GM12878 (cell line): ENCODE results near the gene SOX11.

Experiments used
- BMI1 ChIP-seq: fragments of 450-650 bp; IDR thresholded peaks from 2 replicates; pipeline ENCODE4 v1.6.1; 2016; ENCODE audit warnings: mild to moderate bottlenecking, moderate library complexity, borderline replicate concordance
- CHD2 ChIP-seq: IDR thresholded peaks from 2 replicates; pipeline ENCODE4 v1.6.1; 2011; ENCODE audit warnings: low read depth, low read length, improper control_type of control experiment, borderline replicate concordance
- EGR1 ChIP-seq, 2 experiments: IDR thresholded peaks; 1 replicate in 1 of 2; 2 replicates in 1 of 2; pipeline ENCODE4 v1.6.1; 2011 to 2012; ENCODE audit warnings: low read depth in 2 of 2, low read length in 2 of 2, borderline replicate concordance in 1 of 2, mild to moderate bottlenecking in 1 of 2, moderate library complexity in 1 of 2
- EZH2 ChIP-seq: IDR thresholded peaks from 2 replicates; pipeline ENCODE4 v1.6.1; 2012; ENCODE audit warnings: low read depth, mild to moderate bottlenecking, control low read depth, inconsistent platforms, low read length, borderline replicate concordance; ENCODE audit not compliant: control insufficient read depth
- JUND ChIP-seq: IDR thresholded peaks from 2 replicates; pipeline ENCODE4 v1.6.1; 2012; ENCODE audit warnings: low read depth, mild to moderate bottlenecking, low read length, improper control_type of control experiment, moderate library complexity
- LARP7 ChIP-seq: fragments of 450-650 bp; IDR thresholded peaks from 2 replicates; pipeline ENCODE4 v1.6.1; 2017; ENCODE audit warnings: mild to moderate bottlenecking
- NRF1 ChIP-seq: conservative IDR thresholded peaks from 2 replicates; pipeline ENCODE4 v1.6.1; 2011; ENCODE audit warnings: mild to moderate bottlenecking, low read depth, low read length, improper control_type of control experiment
- POLR2A ChIP-seq: IDR thresholded peaks from 2 replicates; pipeline ENCODE4 v1.6.1; 2011; ENCODE audit warnings: low read depth, mild to moderate bottlenecking, low read length
- RCOR1 ChIP-seq: conservative IDR thresholded peaks from 2 replicates; pipeline ENCODE4 v1.6.1; 2012; ENCODE audit warnings: low read depth, low read length, improper control_type of control experiment
- SP1 ChIP-seq: IDR thresholded peaks from one replicate; pipeline ENCODE4 v1.6.1; 2011; ENCODE audit warnings: low read depth, low read length
- TCF7 ChIP-seq: IDR thresholded peaks from 2 replicates; pipeline ENCODE4 v1.6.1; 2014; ENCODE audit warnings: antibody characterized with exemption, borderline replicate concordance
- TF ChIP-seq, protein P1 (sequence below), 3 experiments: IDR thresholded peaks in 2 of 3; conservative IDR thresholded peaks in 1 of 3; 2 replicates each; pipeline ENCODE4 v1.5.1; 2011; ENCODE audit warnings: low read depth in 3 of 3, low read length in 3 of 3, mild to moderate bottlenecking in 3 of 3, control low read depth in 2 of 3, moderate library complexity in 2 of 3, inconsistent platforms in 1 of 3, mixed read lengths in 1 of 3; ENCODE audit not compliant: control insufficient read depth in 2 of 3, insufficient read depth in 1 of 3; ENCODE audit errors: extremely low read depth in 1 of 3
- TF ChIP-seq, protein P2 (sequence below): fragments of 150-350 bp; IDR thresholded peaks from 2 replicates; pipeline ENCODE4 v1.6.1; 2016; ENCODE audit warnings: low read depth, low read length
- TF ChIP-seq, protein P3 (sequence below): IDR thresholded peaks from 2 replicates; pipeline ENCODE4 v1.6.1; 2012; ENCODE audit warnings: low read length, inconsistent platforms

DNA sequence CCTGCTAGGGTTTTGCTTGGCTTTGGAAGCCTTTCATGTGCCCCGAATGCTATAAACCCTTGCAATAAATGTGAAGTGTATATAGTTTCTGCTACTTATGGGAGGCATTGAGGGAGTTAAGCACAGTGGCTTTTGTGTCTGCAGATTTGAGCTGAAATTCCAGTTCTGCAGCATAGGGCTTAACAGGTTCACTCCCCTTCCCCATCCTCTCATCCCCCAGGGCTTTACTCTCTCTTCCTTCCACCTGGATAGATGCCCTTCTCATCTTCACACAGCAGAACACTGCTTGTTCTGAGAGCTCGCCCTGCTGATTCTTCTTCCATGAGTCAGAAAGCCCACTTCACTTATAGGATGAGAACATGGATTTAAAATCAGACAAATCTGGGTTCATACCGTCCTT lies 37.2 kb downstream of the SOX11 start:
- no peak for TF ChIP-seq EGR1 (IDR thresholded peaks at IDR 0.05; ENCODE audit: borderline replicate concordance in 1 of 2, low read depth in 2 of 2, low read length in 2 of 2)
- TF ChIP-seq NRF1 = no peak
- TF ChIP-seq, protein P1, sequence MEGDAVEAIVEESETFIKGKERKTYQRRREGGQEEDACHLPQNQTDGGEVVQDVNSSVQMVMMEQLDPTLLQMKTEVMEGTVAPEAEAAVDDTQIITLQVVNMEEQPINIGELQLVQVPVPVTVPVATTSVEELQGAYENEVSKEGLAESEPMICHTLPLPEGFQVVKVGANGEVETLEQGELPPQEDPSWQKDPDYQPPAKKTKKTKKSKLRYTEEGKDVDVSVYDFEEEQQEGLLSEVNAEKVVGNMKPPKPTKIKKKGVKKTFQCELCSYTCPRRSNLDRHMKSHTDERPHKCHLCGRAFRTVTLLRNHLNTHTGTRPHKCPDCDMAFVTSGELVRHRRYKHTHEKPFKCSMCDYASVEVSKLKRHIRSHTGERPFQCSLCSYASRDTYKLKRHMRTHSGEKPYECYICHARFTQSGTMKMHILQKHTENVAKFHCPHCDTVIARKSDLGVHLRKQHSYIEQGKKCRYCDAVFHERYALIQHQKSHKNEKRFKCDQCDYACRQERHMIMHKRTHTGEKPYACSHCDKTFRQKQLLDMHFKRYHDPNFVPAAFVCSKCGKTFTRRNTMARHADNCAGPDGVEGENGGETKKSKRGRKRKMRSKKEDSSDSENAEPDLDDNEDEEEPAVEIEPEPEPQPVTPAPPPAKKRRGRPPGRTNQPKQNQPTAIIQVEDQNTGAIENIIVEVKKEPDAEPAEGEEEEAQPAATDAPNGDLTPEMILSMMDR (IDR thresholded peaks at IDR 0.05 in 2 of 3, conservative IDR thresholded peaks at IDR 0.05 in 1 of 3; ENCODE audit: control insufficient read depth in 2 of 3, extremely low read depth in 1 of 3, insufficient read depth in 1 of 3, low read depth in 3 of 3, low read length in 3 of 3) = no peak
- TF ChIP-seq LARP7 = no peak
- no peak for TF ChIP-seq JUND
- TF ChIP-seq POLR2A = no peak
- no peak for TF ChIP-seq EZH2
- no peak for TF ChIP-seq CHD2
- TF ChIP-seq, protein P2, sequence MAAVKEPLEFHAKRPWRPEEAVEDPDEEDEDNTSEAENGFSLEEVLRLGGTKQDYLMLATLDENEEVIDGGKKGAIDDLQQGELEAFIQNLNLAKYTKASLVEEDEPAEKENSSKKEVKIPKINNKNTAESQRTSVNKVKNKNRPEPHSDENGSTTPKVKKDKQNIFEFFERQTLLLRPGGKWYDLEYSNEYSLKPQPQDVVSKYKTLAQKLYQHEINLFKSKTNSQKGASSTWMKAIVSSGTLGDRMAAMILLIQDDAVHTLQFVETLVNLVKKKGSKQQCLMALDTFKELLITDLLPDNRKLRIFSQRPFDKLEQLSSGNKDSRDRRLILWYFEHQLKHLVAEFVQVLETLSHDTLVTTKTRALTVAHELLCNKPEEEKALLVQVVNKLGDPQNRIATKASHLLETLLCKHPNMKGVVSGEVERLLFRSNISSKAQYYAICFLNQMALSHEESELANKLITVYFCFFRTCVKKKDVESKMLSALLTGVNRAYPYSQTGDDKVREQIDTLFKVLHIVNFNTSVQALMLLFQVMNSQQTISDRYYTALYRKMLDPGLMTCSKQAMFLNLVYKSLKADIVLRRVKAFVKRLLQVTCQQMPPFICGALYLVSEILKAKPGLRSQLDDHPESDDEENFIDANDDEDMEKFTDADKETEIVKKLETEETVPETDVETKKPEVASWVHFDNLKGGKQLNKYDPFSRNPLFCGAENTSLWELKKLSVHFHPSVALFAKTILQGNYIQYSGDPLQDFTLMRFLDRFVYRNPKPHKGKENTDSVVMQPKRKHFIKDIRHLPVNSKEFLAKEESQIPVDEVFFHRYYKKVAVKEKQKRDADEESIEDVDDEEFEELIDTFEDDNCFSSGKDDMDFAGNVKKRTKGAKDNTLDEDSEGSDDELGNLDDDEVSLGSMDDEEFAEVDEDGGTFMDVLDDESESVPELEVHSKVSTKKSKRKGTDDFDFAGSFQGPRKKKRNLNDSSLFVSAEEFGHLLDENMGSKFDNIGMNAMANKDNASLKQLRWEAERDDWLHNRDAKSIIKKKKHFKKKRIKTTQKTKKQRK = no peak
- no peak for TF ChIP-seq BMI1
- TF ChIP-seq TCF7 = no peak
- no peak for TF ChIP-seq SP1
- TF ChIP-seq, protein P3, sequence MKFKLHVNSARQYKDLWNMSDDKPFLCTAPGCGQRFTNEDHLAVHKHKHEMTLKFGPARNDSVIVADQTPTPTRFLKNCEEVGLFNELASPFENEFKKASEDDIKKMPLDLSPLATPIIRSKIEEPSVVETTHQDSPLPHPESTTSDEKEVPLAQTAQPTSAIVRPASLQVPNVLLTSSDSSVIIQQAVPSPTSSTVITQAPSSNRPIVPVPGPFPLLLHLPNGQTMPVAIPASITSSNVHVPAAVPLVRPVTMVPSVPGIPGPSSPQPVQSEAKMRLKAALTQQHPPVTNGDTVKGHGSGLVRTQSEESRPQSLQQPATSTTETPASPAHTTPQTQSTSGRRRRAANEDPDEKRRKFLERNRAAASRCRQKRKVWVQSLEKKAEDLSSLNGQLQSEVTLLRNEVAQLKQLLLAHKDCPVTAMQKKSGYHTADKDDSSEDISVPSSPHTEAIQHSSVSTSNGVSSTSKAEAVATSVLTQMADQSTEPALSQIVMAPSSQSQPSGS = no peak
- TF ChIP-seq RCOR1 = no peak
